ENCODE data around the gene PHF12. TPM values are rescaled to one million over a fixed set of nuclear protein-coding genes. Genes with fewer than 3 reads are reported as not detected.

The PHF12 gene
- total and polyA plus RNA-seq, 3 experiments from 2014 or later: 11.6 to 62.1 (median 58.1) TPM

DNA sequence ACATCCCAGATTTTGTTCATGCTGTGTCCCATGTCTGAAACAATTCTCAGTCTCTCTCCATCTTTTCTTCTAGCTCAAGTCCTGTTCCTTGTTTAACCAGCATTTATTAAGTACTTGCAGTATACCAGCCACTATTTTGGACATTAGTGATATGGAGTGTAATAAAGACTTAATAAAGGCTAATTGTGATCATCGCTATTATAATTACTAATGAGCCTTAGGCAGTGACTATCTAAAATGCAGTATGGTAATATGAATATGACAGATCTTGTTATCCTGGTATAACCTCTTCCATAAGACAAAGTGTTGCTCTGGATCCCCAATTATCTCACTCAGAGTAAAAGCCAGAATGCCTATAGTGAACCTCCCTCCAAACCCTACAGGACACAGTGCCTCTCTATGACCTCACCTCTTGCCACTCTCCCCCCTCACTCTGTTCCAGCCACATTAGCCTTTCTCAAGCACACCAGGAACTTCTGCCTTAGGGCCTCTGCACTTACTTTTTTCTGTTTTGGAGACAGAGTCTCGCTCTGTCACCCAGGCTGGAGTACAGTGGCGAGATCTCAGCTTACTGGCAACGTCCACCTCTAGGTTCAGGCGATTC lies 52.0 kb downstream of the PHF12 start:
- Histone ChIP-seq H3K4me3 (ENCODE audit: low read length) (no peak overlapping the region), H3K27ac (ENCODE audit: low read depth, low read length) (no peak overlapping the region), H3K27me3 (ENCODE audit: insufficient read depth, low read length, poor library complexity, severe bottlenecking) (no peaks in the 10 kb centered on the region), H3K4me1 (ENCODE audit: insufficient read depth, low read length) (peaks cover 60% of the 10 kb centered on the region), H3K9me3 (ENCODE audit: low read length) (no peaks in the 10 kb centered on the region), H3K36me3 (ENCODE audit: insufficient read depth, low read length) (peaks cover 5% of the 10 kb centered on the region)
- ChIA-PET CTCF (interaction anchor here (1.0 to 3.2 kb wide), 6 partner anchors 24 to 218 kb away, joined by 3 to 12 read pairs (median 4); partner anchors contain the start of gene TLCD1), POLR2A (interaction anchor here (3.1 kb wide), 1 partner anchor 51 kb away, joined by 28 read pairs; the partner anchor contains the start of gene PHF12)
- H3K27me3 Mint-ChIP-seq: no peaks in the 10 kb centered on the region
- H3K4me3 Mint-ChIP-seq: peak overlapping the region in 6 of 7 donors; percentile 18 to 88 (median 62)
- no peaks in the 10 kb centered on the region for H3K9me3 Mint-ChIP-seq
- peaks cover 54 to 74% (median 60%) of the 10 kb centered on the region in 3 donors for H3K4me1 Mint-ChIP-seq
- H3K27ac Mint-ChIP-seq: peak overlapping the region; percentile 13 to 94 (median 73)
- DNase-seq: no peak
- H3K36me3 Mint-ChIP-seq: peaks cover 0 to 35% (median 8%) of the 10 kb centered on the region in 3 donors

DNA sequence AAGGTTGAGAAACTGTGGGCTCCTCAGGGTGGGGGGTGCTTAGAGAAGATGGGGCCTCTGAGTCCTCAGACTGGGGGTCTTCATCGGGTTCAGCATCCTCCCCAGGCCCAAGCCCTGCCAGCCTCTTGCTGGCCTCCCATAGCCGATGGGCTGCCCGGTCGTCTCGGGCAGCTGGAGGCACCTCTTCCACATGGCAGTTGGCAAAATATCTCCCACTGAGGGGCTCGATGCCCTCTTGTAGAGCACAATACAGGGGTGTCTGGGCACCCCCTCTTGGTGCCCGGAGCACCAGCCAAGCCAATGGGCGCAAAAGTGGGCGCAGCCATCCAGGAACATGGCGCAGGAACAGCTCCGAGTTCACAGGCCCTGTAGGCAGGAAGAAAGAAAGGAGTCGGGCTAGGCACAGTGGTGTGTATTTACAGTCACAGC lies 52.8 kb downstream of the PHF12 start:
- CTCF ChIA-PET: interaction anchor here (0.9 to 3.2 kb wide), 12 partner anchors 8 to 219 kb away, joined by 3 to 16 read pairs (median 4); partner anchors contain the start of genes PHF12 and TLCD1
- Mint-ChIP-seq H3K27me3 (no peaks in the 10 kb centered on the region), H3K4me3 (peak overlapping the region; percentile 59 to 98 (median 96)), H3K4me1 (peaks cover 58 to 76% (median 61%) of the 10 kb centered on the region in 3 donors), H3K27ac (peak overlapping the region in 6 of 8 donors; percentile 37 to 97 (median 94)), H3K9me3 (no peaks in the 10 kb centered on the region), H3K36me3 (peaks cover 0 to 36% (median 8%) of the 10 kb centered on the region in 3 donors)
- DNase-seq: no peak
- Histone ChIP-seq H3K9me3 (ENCODE audit: low read length) (no peaks in the 10 kb centered on the region), H3K27ac (ENCODE audit: low read depth, low read length) (no peak overlapping the region), H3K4me1 (ENCODE audit: insufficient read depth, low read length) (peaks cover 64% of the 10 kb centered on the region), H3K36me3 (ENCODE audit: insufficient read depth, low read length) (peaks cover 5% of the 10 kb centered on the region), H3K4me3 (ENCODE audit: low read length) (no peak overlapping the region), H3K27me3 (ENCODE audit: insufficient read depth, low read length, poor library complexity, severe bottlenecking) (no peaks in the 10 kb centered on the region)
- POLR2A ChIA-PET: interaction anchor here (0.7 to 3.1 kb wide), 3 partner anchors 12 to 171 kb away, joined by 3 to 28 read pairs (median 3); partner anchors contain the start of gene PHF12

DNA sequence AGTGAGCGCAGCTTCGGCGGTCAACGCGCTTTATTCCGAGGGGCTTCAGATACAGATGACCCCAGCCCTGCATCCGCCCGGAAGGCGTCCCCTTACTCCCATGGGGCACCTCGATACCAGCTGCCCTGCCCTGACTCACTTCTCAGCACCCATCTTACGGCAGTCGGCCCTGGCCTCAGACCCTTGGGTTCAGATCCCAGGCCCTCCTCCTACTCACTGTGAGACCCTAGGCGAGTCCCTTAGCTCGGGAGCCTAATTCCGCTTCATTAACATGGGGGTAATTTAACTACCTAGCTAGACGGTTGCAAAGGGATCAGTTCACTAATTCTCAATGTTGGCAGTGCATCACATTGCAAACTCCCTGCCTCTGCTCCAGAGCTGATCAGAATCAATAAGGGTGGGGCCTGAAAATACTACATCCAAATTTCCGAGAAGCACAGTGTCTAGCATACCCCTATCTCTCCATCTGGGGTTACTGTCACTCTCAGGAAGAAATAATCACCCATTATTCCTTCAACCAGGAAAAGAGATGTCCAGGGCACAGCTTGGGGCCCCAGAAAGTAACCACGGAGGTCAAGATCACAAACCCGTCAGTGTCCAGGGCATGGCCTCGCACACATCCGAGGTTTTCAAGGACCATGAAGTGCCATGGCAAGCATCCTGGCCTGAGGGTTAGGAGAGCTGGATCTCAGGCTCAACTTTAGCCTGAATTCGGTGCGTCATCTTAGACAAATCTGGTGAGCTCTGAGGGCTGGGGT lies 53.4 kb downstream of the PHF12 start:
- peak in 1 of 5 donors; percentile 58 for DNase-seq
- H3K36me3 Mint-ChIP-seq: peaks cover 0 to 42% (median 8%) of the 10 kb centered on the region in 3 donors

DNA sequence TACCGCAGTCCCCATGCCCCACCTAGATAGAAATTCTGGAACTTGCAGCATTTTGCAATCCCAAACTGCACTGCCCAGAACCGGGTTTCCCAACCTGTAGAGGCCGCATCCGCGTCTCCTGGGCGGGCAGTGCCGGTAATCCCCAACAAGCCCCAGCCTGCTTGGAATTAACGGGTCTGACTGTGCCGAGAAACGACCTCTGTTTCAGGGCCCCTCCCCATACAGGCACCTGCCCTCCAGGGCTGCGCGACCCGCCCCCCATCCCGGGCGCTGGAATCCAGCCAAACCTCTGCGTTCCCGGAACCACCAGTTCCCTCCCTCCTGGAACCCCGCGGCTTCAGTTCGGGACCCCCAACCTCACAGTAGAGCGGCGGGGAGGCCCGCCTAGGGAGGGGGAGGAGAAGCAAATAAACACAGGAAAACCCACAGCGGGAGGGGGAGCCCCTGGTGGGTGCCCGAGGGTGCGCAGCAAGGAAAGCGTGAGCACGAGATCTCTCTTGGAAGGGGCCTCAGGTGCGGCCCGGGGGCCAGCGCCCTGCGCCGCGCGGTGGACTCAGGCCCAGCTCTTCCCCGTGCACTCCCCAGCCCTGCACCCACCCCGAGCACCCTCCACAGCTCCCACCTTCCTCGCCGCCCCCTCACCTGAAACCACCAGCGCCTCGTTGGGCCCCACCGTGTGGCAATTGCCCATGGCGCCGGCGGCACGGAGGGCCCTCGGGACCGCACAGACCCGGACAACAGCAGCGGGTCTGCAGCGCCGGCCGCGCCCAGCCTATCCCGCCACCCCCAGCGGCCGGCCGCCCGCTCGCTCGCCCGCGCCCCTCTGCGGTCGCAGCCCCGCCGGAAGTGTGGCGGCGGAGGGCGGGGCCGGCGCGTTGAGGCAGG lies 54.2 kb downstream of the PHF12 start, which contains the start of gene FLOT2:
TSS of gene FLOT2 (minus strand) at position 850 of the 885 bp plus-strand sequence. CDS start at position 691, 159 bp downstream.
- POLR2A ChIA-PET: interaction anchor here (0.6 to 3.1 kb wide), 10 partner anchors 14 to 385 kb away, joined by 3 to 28 read pairs (median 4); partner anchors contain the start of gene PHF12
- H3K9me3 Mint-ChIP-seq: no peaks in the 10 kb centered on the region
- Histone ChIP-seq H3K36me3 (ENCODE audit: insufficient read depth, low read length) (peaks cover 5% of the 10 kb centered on the region), H3K27me3 (ENCODE audit: insufficient read depth, low read length, poor library complexity, severe bottlenecking) (no peaks in the 10 kb centered on the region), H3K4me1 (ENCODE audit: insufficient read depth, low read length) (peaks cover 72% of the 10 kb centered on the region), H3K27ac (ENCODE audit: low read depth, low read length) (peak within 1 kb of the TSS; percentile 84), H3K9me3 (ENCODE audit: low read length) (no peaks in the 10 kb centered on the region), H3K4me3 (ENCODE audit: low read length) (peak within 1 kb of the TSS; percentile 93)
- CTCF ChIA-PET: interaction anchor here (0.7 to 3.2 kb wide), 15 partner anchors 9 to 177 kb away, joined by 3 to 16 read pairs (median 4); partner anchors contain the start of genes FAM222B and RPL23A
- H3K4me1 Mint-ChIP-seq: peaks cover 62 to 80% (median 66%) of the 10 kb centered on the region in 3 donors
- H3K4me3 Mint-ChIP-seq: peak within 1 kb of the TSS; percentile 88 to 99 (median 97)
- H3K27ac Mint-ChIP-seq: peak within 1 kb of the TSS; percentile 94 to 98 (median 96)
- peak; percentile 49 to 81 (median 68) for DNase-seq
- peaks cover 0 to 42% (median 8%) of the 10 kb centered on the region in 3 donors for H3K36me3 Mint-ChIP-seq
- H3K27me3 Mint-ChIP-seq: no peaks in the 10 kb centered on the region

More for the DNA sequence above, 53.4 kb downstream of the PHF12 start:
- Histone ChIP-seq H3K9me3 (ENCODE audit: low read length) (no peaks in the 10 kb centered on the region), H3K36me3 (ENCODE audit: insufficient read depth, low read length) (peaks cover 5% of the 10 kb centered on the region), H3K27ac (ENCODE audit: low read depth, low read length) (peak overlapping the region; percentile 84), H3K4me3 (ENCODE audit: low read length) (peak overlapping the region; percentile 93), H3K27me3 (ENCODE audit: insufficient read depth, low read length, poor library complexity, severe bottlenecking) (no peaks in the 10 kb centered on the region), H3K4me1 (ENCODE audit: insufficient read depth, low read length) (peaks cover 64% of the 10 kb centered on the region)
- ChIA-PET POLR2A (interaction anchor here (0.6 to 3.1 kb wide), 7 partner anchors 13 to 187 kb away, joined by 3 to 28 read pairs (median 4); partner anchors contain the start of gene PHF12), CTCF (interaction anchor here (0.7 to 3.2 kb wide), 16 partner anchors 8 to 178 kb away, joined by 3 to 16 read pairs (median 4); partner anchors contain the start of genes FAM222B, PHF12, RPL23A and TLCD1)
- no peaks in the 10 kb centered on the region for H3K9me3 Mint-ChIP-seq
- peak overlapping the region; percentile 88 to 99 (median 97) for H3K4me3 Mint-ChIP-seq
- H3K4me1 Mint-ChIP-seq: peaks cover 59 to 77% (median 62%) of the 10 kb centered on the region in 3 donors
- H3K27me3 Mint-ChIP-seq: no peaks in the 10 kb centered on the region
- peak overlapping the region; percentile 83 to 97 (median 95) for H3K27ac Mint-ChIP-seq

DNA sequence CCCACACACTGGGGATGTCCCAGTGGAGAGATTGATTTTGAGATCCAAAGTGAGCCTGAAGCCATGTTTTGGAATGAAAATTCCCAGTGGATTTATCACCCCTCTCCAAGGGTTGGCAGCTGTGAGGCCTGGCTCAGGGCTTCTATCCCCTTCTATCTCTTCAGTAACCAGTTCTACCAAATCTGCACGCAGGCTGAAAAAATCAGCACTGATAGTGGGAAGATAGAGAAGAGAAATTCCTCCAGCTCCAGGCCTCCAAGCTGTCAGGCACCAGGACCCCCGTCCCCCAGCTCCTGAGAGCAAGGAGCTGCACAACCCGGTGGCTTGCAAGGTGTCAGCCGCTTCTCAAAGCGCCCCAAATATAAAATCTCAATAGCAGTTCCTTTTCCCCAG lies 54.8 kb downstream of the PHF12 start:
- Histone ChIP-seq H3K27me3 (ENCODE audit: insufficient read depth, low read length, poor library complexity, severe bottlenecking) (no peaks in the 10 kb centered on the region), H3K4me3 (ENCODE audit: low read length) (peak overlapping the region; percentile 93), H3K9me3 (ENCODE audit: low read length) (no peaks in the 10 kb centered on the region), H3K36me3 (ENCODE audit: insufficient read depth, low read length) (peaks cover 5% of the 10 kb centered on the region), H3K27ac (ENCODE audit: low read depth, low read length) (peak overlapping the region; percentile 84), H3K4me1 (ENCODE audit: insufficient read depth, low read length) (peaks cover 72% of the 10 kb centered on the region)
- ChIA-PET POLR2A (interaction anchor here (1.1 to 1.6 kb wide), 3 partner anchors 41 to 84 kb away, joined by 3 to 5 read pairs (median 4); no protein-coding TSS in a partner anchor), CTCF (interaction anchor here (1.0 to 3.1 kb wide), 7 partner anchors 12 to 170 kb away, joined by 3 to 16 read pairs (median 5); no protein-coding TSS in a partner anchor)
- H3K27me3 Mint-ChIP-seq: no peaks in the 10 kb centered on the region
- H3K4me1 Mint-ChIP-seq: peaks cover 61 to 80% (median 66%) of the 10 kb centered on the region in 3 donors
- peaks cover 0 to 43% (median 10%) of the 10 kb centered on the region in 3 donors for H3K36me3 Mint-ChIP-seq
- no peaks in the 10 kb centered on the region for H3K9me3 Mint-ChIP-seq
- peak overlapping the region; percentile 83 to 98 (median 96) for H3K27ac Mint-ChIP-seq
- no peak for DNase-seq
- H3K4me3 Mint-ChIP-seq: peak overlapping the region; percentile 88 to 99 (median 97)

DNA sequence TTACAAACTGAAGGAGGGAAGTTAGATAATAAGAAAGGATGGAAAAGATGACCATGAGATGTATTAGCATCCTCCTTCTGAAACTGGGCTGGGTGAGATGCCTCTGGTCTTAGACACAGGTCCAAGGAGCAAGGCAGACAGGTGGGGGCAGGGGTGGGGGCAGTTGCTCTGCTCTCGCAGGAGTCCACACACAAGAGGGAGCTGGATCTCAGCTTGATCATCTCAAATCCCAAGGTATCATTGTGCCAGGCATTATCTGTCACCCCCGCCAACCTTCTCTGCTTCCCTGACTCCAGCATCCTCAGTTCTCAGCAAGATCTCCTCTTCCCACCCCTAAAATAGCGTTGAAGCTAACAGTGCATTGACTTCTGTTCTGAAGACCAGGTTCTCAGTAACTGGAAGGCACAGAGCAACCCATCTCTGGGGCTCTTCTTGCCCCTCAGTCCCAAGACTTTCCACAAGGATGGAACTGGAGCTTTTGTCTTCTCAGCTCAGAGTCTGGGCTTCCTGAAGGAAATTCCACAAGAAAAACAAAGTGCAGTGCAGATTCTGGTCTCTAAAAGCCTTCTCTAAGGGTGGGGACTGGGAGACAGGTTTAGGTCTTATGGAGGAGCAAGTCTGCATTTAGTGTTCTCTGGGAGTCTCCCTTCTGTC lies 55.4 kb downstream of the PHF12 start:
- no peaks in the 10 kb centered on the region for H3K27me3 ChIP-seq (ENCODE audit: insufficient read depth, low read length, poor library complexity, severe bottlenecking)
- DNase-seq: no peak
- H3K4me3 ChIP-seq (ENCODE audit: low read length): peak overlapping the region; percentile 93
- Mint-ChIP-seq H3K27me3 (no peaks in the 10 kb centered on the region), H3K4me1 (peaks cover 64 to 81% (median 70%) of the 10 kb centered on the region in 3 donors), H3K36me3 (peaks cover 0 to 49% (median 13%) of the 10 kb centered on the region in 3 donors), H3K4me3 (peak overlapping the region; percentile 88 to 99 (median 97)), H3K9me3 (no peaks in the 10 kb centered on the region), H3K27ac (peak overlapping the region; percentile 83 to 98 (median 96))
- peaks cover 5% of the 10 kb centered on the region for H3K36me3 ChIP-seq (ENCODE audit: insufficient read depth, low read length)
- H3K27ac ChIP-seq (ENCODE audit: low read depth, low read length): peak overlapping the region; percentile 84
- H3K9me3 ChIP-seq (ENCODE audit: low read length): no peaks in the 10 kb centered on the region
- peaks cover 72% of the 10 kb centered on the region for H3K4me1 ChIP-seq (ENCODE audit: insufficient read depth, low read length)
- POLR2A ChIA-PET: interaction anchor here (0.5 to 1.4 kb wide), 3 partner anchors 29 to 83 kb away, joined by 3 to 5 read pairs (median 5); no protein-coding TSS in a partner anchor
- CTCF ChIA-PET: interaction anchor here (1.3 to 3.1 kb wide), 6 partner anchors 12 to 169 kb away, joined by 3 to 16 read pairs (median 5); no protein-coding TSS in a partner anchor

All from CD8-positive, alpha-beta memory T cell (primary cell).